Skeletal muscle satellite cell (primary cell): ENCODE measurements around the gene NSUN4.
"Not testable (repeated sequence)": the region's sequence is repeated elsewhere in the genome, so short reads cannot be mapped to it uniquely, and the experiment has no call there.

Experiments used
- H3K27me3 ChIP-seq: 2 replicates; pipeline ENCODE4 v1.7.0; 2013; ENCODE audit warnings: low read length; ENCODE audit not compliant: control insufficient read depth, insufficient read depth
- H3K36me3 ChIP-seq: 2 replicates; pipeline ENCODE4 v1.7.0; 2013; ENCODE audit warnings: mild to moderate bottlenecking, control low read depth, low read length; ENCODE audit not compliant: insufficient read depth
- H3K4me1 ChIP-seq: 2 replicates; pipeline ENCODE4 v1.7.0; 2013; ENCODE audit warnings: low read length; ENCODE audit not compliant: control insufficient read depth, insufficient read depth
- H3K4me2 ChIP-seq: 2 replicates; pipeline ENCODE4 v1.7.0; 2013; ENCODE audit warnings: mild to moderate bottlenecking, low read length
- H3K4me3 ChIP-seq: 2 replicates; pipeline ENCODE4 v1.7.0; 2013; ENCODE audit warnings: low read length
- H3K9ac ChIP-seq: 2 replicates; pipeline ENCODE4 v1.7.0; 2013; ENCODE audit warnings: mild to moderate bottlenecking, low read depth, low read length, moderate library complexity
- H3K9me3 ChIP-seq: replicated peaks from 2 replicates; pipeline ENCODE4 v1.7.0; 2013; ENCODE audit warnings: mild to moderate bottlenecking, control low read depth, low read length

NSUN4 gene

DNA sequence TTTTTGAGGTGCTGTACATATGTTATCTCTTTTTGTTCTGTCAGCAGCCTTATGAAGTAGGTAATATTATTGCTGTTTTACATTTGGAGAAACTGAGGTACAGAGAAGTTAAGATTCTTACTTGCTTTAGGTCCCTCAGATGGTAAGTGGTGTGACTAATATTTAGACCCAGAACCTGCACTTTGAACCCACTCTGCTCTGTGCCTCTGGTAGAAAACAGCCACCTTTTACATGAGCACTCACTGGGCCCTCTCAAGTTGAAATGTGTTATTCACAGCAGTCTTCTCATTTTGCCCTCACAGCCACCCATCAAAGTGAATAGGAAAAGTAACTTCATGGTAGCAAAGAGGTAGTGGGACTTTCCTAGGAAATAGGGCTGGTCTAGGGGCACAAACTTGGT, 4.7 kb downstream of the NSUN4 start:
- peaks cover 11% of the 10 kb centered on the region for H3K4me1 ChIP-seq
- H3K9me3 ChIP-seq, result no peaks in the 10 kb centered on the region
- peaks cover 42% of the 10 kb centered on the region for H3K36me3 ChIP-seq
- H3K4me2 ChIP-seq, result no peak overlapping the region
- H3K4me3 ChIP-seq, result no peak overlapping the region
- H3K27me3 ChIP-seq, result no peaks in the 10 kb centered on the region
- H3K9ac ChIP-seq, result no peak overlapping the region

DNA sequence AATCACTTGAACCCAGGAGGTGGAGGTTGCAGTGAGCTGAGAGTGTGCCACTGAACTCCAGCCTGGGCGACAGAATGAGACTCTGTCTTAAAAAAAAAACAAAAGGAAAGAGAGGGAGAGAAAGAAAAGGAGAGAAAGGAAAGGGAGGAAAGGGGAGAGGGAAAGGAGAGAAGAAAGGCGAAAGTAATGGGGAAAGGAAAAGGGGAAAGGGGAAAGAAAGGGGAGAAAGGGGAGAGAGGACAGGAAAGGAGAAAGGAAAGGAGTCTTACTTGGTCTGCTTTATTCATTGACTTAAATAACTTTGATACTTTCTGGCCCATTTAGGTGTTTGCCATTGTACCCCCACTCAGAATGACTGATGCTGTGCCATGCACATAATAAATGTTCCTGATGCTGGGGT, 11.8 kb downstream of the NSUN4 start:
- Histone ChIP-seq H3K9me3 (no peaks in the 10 kb centered on the region), H3K4me3 (no peak overlapping the region), H3K9ac (no peak overlapping the region), H3K4me1 (no peaks in the 10 kb centered on the region), H3K36me3 (peaks cover 54% of the 10 kb centered on the region), H3K27me3 (no peaks in the 10 kb centered on the region), H3K4me2 (no peak overlapping the region)

DNA sequence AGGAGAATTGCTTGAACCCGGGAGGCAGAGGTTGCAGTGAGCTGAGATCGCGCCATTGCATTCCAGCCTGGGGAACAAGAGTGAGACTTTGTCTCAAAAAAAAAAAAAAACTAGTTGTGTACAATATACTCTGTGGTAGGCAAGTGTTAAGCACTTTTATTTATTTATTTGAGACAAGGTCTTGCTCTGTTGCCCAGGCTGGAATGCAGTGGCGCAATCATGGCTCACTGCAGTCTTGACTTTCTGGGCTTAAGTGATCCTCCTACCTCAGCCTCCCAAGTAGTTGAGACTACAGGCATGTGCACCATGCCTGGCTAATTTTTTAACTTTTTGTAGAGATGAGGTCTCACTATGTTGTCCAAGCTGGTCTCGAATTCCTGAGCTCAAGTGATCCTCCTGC, 15.3 kb downstream of the NSUN4 start:
- H3K4me1 ChIP-seq, H3K27me3 ChIP-seq, H3K9ac ChIP-seq, H3K9me3 ChIP-seq, H3K4me2 ChIP-seq, H3K4me3 ChIP-seq: not testable (repeated sequence)
- peaks cover 45% of the 10 kb centered on the region for H3K36me3 ChIP-seq

DNA sequence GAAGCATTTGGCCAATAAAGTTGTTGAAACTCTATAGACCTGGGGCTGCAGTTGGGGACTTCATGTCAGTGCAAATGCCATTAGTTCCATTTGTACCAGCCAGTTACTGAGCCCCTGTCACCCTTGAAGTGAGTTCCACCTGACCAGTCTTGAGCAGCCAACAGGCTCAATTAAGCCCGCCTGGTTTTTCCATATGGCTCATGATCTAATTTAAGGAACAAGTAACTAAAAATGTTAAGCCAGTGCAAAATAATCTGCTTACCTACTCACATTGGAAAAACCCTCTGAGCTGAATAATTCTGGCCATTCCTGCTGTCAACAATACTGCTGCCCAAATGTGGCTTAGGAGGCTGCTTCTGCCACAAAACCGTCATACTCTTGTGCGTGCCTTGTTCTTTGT, 21.6 kb downstream of the NSUN4 start:
- Histone ChIP-seq H3K4me1 (no peaks in the 10 kb centered on the region), H3K9ac (no peak overlapping the region), H3K4me3 (no peak overlapping the region), H3K4me2 (no peak overlapping the region), H3K27me3 (no peaks in the 10 kb centered on the region), H3K9me3 (no peaks in the 10 kb centered on the region), H3K36me3 (peaks cover 47% of the 10 kb centered on the region)

DNA sequence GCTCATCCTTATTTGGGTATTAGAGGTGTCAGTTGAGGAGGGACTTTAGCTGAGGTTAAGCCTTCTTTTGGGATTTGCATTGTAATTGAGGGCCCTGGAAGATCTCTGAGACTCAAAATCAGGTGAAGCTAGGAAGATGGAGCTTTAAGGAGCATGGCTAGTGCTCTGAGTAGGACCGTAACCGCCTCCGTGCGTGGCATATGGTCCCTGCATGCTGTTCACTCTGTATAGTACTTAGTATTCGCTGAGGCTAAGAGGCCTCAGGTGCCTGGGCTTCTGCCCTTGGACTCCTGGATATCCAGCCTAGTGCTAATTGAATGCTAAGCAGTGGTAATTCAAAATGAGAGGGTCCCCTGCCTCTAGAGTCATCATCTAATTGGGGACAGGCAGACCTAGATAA, 22.5 kb downstream of the NSUN4 start:
- H3K9me3 ChIP-seq, result no peaks in the 10 kb centered on the region
- H3K27me3 ChIP-seq, result no peaks in the 10 kb centered on the region
- no peak overlapping the region for H3K4me3 ChIP-seq
- no peak overlapping the region for H3K9ac ChIP-seq
- H3K4me1 ChIP-seq, result no peaks in the 10 kb centered on the region
- no peak overlapping the region for H3K4me2 ChIP-seq
- H3K36me3 ChIP-seq, result peaks cover 49% of the 10 kb centered on the region

DNA sequence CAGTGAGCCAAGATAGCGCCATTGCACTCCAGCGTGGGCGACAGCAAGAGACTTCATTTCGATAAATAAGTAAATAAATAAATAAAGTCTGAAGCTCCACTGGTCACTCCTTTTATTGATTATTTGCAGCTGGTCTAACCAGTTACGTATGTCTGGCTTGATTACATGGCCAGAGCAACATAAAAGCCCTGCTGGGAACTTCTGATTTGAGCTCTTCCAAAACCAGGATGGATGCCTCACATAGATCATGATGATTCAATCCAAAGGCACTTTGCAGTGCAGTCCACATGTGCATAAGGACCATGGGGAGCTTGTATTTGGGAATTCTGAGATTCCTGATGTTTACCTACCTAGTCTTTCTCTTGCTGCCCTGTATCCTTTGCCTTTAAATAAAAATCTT, 24.0 kb downstream of the NSUN4 start:
- H3K4me2 ChIP-seq, result no peak overlapping the region
- no peaks in the 10 kb centered on the region for H3K4me1 ChIP-seq
- no peaks in the 10 kb centered on the region for H3K9me3 ChIP-seq
- H3K4me3 ChIP-seq, result no peak overlapping the region
- H3K36me3 ChIP-seq, result peaks cover 52% of the 10 kb centered on the region
- no peak overlapping the region for H3K9ac ChIP-seq
- H3K27me3 ChIP-seq, result no peaks in the 10 kb centered on the region

DNA sequence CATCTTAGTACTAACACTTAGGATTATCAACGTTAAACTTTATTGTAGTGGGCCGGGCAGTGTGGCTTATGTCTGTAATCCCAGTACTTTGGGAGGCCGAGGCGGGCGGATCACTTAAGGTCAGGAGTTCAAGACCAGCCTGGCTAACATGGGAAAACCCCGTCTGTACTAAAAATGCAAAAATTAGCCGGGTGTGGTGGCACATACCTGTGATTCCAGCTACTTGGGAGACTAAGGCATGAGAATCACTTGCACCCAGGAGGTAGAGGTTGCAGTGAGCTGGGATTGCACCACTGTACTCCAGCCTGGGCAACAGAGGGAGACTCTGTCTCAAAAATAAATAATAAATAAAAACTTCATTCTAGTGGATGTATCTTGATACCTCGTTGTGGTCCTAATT, 25.2 kb downstream of the NSUN4 start:
- not testable (repeated sequence) for H3K9ac ChIP-seq, H3K4me1 ChIP-seq, H3K4me2 ChIP-seq, H3K9me3 ChIP-seq, H3K4me3 ChIP-seq, H3K27me3 ChIP-seq
- H3K36me3 ChIP-seq, result peaks cover 46% of the 10 kb centered on the region

DNA sequence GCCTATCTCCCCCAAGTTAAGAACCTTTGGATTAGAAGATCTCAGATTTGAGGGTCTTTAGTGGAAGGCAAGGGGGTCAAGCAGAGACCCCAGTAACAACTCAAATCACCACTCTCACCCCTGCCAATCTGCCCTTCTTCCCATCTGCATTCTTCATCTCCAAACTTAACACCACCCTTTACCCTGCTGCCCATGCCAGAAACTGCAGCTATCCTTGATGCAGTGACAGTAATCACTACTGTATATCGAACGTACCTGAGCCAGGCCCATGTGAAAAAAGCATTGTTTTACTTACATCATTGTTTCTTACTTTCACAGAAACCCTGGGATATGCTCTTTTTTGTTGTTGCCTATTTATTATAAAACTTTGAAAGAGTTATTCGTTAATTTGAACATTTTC, 26.5 kb downstream of the NSUN4 start:
- Histone ChIP-seq H3K9ac (no peak overlapping the region), H3K4me3 (no peak overlapping the region), H3K36me3 (peaks cover 34% of the 10 kb centered on the region), H3K9me3 (no peaks in the 10 kb centered on the region), H3K27me3 (no peaks in the 10 kb centered on the region), H3K4me1 (no peaks in the 10 kb centered on the region), H3K4me2 (no peak overlapping the region)

DNA sequence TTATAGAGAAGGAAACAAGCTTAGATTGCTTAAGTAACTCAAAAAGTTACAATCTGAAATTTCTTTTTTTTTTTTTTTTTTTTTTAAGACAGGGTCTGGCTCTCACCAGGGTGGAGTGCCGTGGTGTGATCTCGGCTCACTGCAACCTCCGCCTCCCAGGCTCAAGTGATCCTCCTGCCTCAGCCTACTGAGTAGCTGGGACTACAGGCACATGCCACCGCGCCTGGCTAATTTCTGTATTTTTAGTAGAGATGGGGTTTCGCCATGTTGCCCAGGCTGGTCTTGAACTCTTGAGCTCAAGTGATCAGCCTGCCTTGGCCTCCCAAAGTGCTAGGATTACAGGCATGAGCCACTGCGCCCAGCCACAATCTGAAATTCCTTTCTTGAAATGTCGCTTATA, 27.1 kb downstream of the NSUN4 start:
- not testable (repeated sequence) for H3K4me2 ChIP-seq, H3K27me3 ChIP-seq, H3K4me3 ChIP-seq, H3K9ac ChIP-seq, H3K4me1 ChIP-seq, H3K9me3 ChIP-seq
- peaks cover 27% of the 10 kb centered on the region for H3K36me3 ChIP-seq

DNA sequence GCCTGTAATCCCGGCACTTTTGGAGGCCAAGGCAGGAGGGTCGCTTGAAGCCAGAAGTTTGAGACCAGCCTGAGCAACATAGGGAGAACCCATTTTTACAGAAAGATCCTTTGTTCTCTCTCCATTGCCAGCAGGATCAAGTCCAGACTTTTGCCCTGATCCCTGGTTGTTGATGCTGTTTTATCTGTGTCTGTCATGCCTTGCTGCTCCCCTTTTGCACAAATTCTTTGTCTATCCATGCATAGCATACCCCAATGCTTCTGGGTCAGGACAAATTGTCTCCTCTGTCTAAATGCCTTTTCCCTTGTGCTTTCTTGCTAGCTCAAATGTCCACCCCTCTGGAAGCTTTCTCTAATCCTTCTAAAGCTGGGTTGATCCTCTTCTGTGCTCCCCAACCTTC, 28.2 kb downstream of the NSUN4 start:
- H3K4me3 ChIP-seq, result no peak overlapping the region
- no peak overlapping the region for H3K9ac ChIP-seq
- no peaks in the 10 kb centered on the region for H3K9me3 ChIP-seq
- no peaks in the 10 kb centered on the region for H3K4me1 ChIP-seq
- H3K27me3 ChIP-seq, result no peaks in the 10 kb centered on the region
- no peak overlapping the region for H3K4me2 ChIP-seq
- H3K36me3 ChIP-seq, result peaks cover 17% of the 10 kb centered on the region

DNA sequence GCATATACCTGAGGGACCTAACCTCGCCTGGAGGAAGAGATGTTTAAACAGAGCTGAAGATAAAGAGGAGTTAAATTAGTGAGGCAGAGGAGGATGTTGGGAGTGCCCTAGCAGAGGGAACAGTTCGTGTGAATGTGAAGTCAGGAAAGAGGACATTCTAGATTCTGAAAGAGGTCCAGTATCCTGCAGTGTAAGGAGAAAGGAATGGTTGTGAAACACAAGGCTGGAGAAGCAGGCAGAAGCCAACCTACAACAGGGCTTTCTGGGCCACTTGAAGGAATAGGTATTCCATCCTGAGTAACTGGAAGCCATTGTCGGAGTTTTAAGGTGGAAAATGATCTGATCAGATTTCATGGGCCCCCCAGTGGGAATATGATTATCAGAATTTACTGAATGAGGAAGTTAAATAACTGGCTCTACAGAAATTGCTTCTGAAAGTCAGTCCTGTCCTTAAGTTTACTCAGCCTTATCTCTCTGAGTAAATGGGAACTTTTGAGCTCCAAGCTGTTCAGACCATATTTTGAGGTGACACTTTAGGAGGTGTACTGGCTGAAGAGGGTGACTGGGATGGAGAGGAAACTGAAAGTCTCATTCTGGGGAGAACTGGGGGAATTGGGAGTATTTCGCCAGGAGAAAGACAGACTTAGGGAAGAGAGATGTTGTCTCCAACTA, 29.1 kb downstream of the NSUN4 start:
- H3K4me3 ChIP-seq, result no peak overlapping the region
- H3K9me3 ChIP-seq, result no peaks in the 10 kb centered on the region
- no peak overlapping the region for H3K9ac ChIP-seq
- H3K27me3 ChIP-seq, result no peaks in the 10 kb centered on the region
- no peak overlapping the region for H3K4me2 ChIP-seq
- peaks cover 15% of the 10 kb centered on the region for H3K36me3 ChIP-seq
- H3K4me1 ChIP-seq, result no peaks in the 10 kb centered on the region

DNA sequence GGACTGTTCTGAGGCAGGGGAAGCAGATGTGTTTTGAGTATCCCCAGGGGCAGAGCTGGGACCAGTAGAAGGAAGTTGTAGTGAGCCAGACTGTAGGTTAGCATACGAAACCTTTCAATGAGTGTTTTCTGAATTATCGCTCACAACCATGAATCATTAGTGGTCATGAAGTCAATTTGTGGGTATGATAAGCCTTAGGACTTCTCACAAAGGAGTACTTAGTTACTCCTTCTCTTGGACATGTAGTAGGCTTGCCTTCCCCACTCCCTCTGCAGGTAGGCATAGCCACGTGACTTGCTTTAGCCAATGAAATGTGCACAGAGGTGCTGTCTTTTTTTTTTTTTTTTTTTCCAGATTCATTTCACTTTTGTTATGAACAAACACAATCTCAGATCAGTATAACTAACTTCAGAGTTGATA, 29.6 kb downstream of the NSUN4 start:
- H3K4me1 ChIP-seq, result no peaks in the 10 kb centered on the region
- H3K9me3 ChIP-seq, result no peaks in the 10 kb centered on the region
- no peak overlapping the region for H3K4me3 ChIP-seq
- H3K36me3 ChIP-seq, result peaks cover 13% of the 10 kb centered on the region
- no peak overlapping the region for H3K4me2 ChIP-seq
- no peaks in the 10 kb centered on the region for H3K27me3 ChIP-seq
- H3K9ac ChIP-seq, result no peak overlapping the region
